ENCODE results near the gene CTSZ. TPM values are rescaled to one million over a fixed set of nuclear protein-coding genes. Genes with fewer than 3 reads are reported as not detected.

CTSZ gene
- total and polyA plus RNA-seq, 2 experiments from 2014 or later: 5.0 to 161 TPM

DNA sequence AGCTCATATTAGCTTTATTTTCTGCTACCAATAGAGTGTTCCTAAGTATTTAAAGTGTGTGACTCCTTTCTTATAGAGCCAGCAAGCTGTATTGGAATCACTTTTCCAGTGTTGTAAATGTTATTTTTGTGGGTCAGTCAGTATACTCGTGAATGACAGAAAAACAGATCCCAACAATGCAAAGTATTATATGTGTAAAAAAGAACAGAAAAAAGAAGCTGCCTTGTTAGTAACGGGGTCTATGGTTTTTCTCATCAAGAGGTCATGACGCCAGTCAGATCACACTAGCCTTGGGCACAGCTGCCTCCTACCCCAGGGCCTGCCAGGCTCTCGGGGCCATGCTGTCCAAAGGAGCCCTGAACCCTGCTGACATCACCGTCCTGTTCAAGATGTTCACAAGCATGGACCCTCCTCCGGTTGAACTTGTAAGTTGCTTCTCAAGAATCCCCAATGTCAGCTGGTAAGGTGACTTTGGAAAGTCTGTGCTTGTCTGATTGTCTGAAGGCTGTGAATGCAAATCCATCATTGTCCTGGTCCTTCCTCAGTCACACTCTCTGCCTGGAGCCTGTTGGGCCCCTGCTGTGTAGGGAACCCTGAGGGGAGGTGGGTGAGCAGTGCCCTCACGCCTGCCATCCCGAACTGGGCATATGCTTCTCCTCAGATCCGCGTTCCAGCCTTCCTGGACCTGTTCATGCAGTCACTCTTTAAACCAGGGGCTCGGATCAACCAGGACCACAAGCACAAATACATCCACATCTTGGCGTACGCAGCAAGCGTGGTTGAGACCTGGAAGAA is 16.2 kb downstream of the CTSZ start:
- no peaks in the 10 kb centered on the region for H4K20me1 ChIP-seq (ENCODE audit: insufficient read depth, poor library complexity, severe bottlenecking)

DNA sequence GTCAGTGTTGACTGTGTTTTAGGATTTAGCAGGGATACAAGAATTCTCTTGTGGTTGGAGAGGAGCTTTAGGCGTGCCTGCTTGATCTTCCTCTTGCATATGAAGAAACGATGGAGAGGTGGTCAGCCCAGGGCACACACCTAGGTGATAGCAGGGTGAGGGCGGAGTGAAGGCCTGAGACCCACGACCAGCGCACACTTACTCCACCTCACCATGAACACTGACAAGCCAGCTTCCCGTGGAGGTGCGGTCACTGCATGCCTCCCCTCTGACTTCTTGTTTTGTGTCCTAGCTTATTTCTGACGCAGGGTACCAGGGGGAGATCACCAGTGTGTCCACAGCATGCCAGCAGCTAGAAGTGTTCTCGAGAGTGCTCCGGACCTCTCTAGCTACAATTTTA is 17.9 kb downstream of the CTSZ start:
- no peak overlapping the region for H3K27ac ChIP-seq
- H3K79me2 ChIP-seq: peaks cover 29% of the 10 kb centered on the region
- H3K27me3 ChIP-seq: no peaks in the 10 kb centered on the region
- H3K9me3 ChIP-seq (ENCODE audit: low read depth): no peaks in the 10 kb centered on the region
- no peak overlapping the region for H3K4me2 ChIP-seq
- H2AFZ ChIP-seq: no peak overlapping the region
- H3K9me2 ChIP-seq (replicated peaks; ENCODE audit: insufficient read depth): no peaks in the 10 kb centered on the region
- peaks cover 1% of the 10 kb centered on the region for H4K20me1 ChIP-seq (ENCODE audit: insufficient read depth, poor library complexity, severe bottlenecking)
- H3K4me3 ChIP-seq: no peak overlapping the region
- peaks cover 6% of the 10 kb centered on the region for H3K36me3 ChIP-seq (replicated peaks; ENCODE audit: insufficient read depth, low read depth)
- WGBS (ENCODE audit: low lambda C conversion rate, missing lambda C conversion rate): 92% methylated on average over 10 of the region's 10 CpGs
- no peak for DNase-seq (ENCODE audit: low spot score)
- H3K4me1 ChIP-seq (ENCODE audit: insufficient read depth): peaks cover 2% of the 10 kb centered on the region
- TF ChIP-seq EZH2phosphoT487 (IDR thresholded peaks at IDR 0.05; ENCODE audit: low read depth, severe bottlenecking, unreplicated experiment) (no peak), EZH2 (IDR thresholded peaks at IDR 0.05; ENCODE audit: borderline replicate concordance) (no peak)
- TF ChIP-seq, protein P1, sequence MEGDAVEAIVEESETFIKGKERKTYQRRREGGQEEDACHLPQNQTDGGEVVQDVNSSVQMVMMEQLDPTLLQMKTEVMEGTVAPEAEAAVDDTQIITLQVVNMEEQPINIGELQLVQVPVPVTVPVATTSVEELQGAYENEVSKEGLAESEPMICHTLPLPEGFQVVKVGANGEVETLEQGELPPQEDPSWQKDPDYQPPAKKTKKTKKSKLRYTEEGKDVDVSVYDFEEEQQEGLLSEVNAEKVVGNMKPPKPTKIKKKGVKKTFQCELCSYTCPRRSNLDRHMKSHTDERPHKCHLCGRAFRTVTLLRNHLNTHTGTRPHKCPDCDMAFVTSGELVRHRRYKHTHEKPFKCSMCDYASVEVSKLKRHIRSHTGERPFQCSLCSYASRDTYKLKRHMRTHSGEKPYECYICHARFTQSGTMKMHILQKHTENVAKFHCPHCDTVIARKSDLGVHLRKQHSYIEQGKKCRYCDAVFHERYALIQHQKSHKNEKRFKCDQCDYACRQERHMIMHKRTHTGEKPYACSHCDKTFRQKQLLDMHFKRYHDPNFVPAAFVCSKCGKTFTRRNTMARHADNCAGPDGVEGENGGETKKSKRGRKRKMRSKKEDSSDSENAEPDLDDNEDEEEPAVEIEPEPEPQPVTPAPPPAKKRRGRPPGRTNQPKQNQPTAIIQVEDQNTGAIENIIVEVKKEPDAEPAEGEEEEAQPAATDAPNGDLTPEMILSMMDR (IDR thresholded peaks at IDR 0.05; ENCODE audit: poor library complexity): no peak

More for the DNA sequence above, 16.2 kb downstream of the CTSZ start:
- H3K27ac ChIP-seq: no peak overlapping the region
- peaks cover 4% of the 10 kb centered on the region for H3K4me1 ChIP-seq (ENCODE audit: insufficient read depth)
- no peaks in the 10 kb centered on the region for H3K27me3 ChIP-seq
- H3K79me2 ChIP-seq: peaks cover 13% of the 10 kb centered on the region
- 98% methylated on average over 14 of the region's 14 CpGs for WGBS (ENCODE audit: low lambda C conversion rate, missing lambda C conversion rate)
- no peaks in the 10 kb centered on the region for H3K9me2 ChIP-seq (replicated peaks; ENCODE audit: insufficient read depth)
- peaks cover 6% of the 10 kb centered on the region for H3K36me3 ChIP-seq (replicated peaks; ENCODE audit: insufficient read depth, low read depth)
- TF ChIP-seq EZH2phosphoT487 (IDR thresholded peaks at IDR 0.05; ENCODE audit: low read depth, severe bottlenecking, unreplicated experiment) (no peak), EZH2 (IDR thresholded peaks at IDR 0.05; ENCODE audit: borderline replicate concordance) (no peak)
- TF ChIP-seq, protein P1 (IDR thresholded peaks at IDR 0.05; ENCODE audit: poor library complexity): no peak
- no peak overlapping the region for H2AFZ ChIP-seq
- no peak overlapping the region for H3K4me3 ChIP-seq
- H3K9me3 ChIP-seq (ENCODE audit: low read depth): no peaks in the 10 kb centered on the region
- H3K4me2 ChIP-seq: no peak overlapping the region
- DNase-seq (ENCODE audit: low spot score): no peak

DNA sequence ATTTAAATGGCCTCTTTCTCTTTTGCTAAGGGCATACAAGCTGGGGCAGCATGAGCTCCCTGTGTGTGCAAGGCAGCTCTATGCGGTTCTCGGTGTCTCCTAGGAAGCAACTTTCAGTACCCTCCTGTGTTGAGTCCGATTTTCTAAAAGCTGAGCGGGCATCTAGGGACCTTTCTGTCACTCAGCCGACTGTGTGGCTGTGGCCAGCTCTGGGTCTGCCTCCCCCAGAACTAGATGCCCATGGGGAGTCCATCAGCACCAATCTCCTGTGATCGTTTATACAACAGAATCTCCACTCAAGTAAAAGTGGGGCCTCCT is 18.5 kb downstream of the CTSZ start:
- no peaks in the 10 kb centered on the region for H3K9me2 ChIP-seq (replicated peaks; ENCODE audit: insufficient read depth)
- H3K4me1 ChIP-seq (ENCODE audit: insufficient read depth): peaks cover 9% of the 10 kb centered on the region
- H3K27ac ChIP-seq: no peak overlapping the region
- peaks cover 6% of the 10 kb centered on the region for H3K36me3 ChIP-seq (replicated peaks; ENCODE audit: insufficient read depth, low read depth)
- H3K4me3 ChIP-seq: no peak overlapping the region
- no peaks in the 10 kb centered on the region for H3K27me3 ChIP-seq
- WGBS (ENCODE audit: low lambda C conversion rate, missing lambda C conversion rate): 97% methylated on average over 6 of the region's 6 CpGs
- no peak overlapping the region for H3K4me2 ChIP-seq
- no peak overlapping the region for H2AFZ ChIP-seq
- TF ChIP-seq, protein P1 (IDR thresholded peaks at IDR 0.05; ENCODE audit: poor library complexity): no peak
- TF ChIP-seq EZH2 (IDR thresholded peaks at IDR 0.05; ENCODE audit: borderline replicate concordance) (no peak), EZH2phosphoT487 (IDR thresholded peaks at IDR 0.05; ENCODE audit: low read depth, severe bottlenecking, unreplicated experiment) (no peak)
- H3K9me3 ChIP-seq (ENCODE audit: low read depth): no peaks in the 10 kb centered on the region
- H4K20me1 ChIP-seq (ENCODE audit: insufficient read depth, poor library complexity, severe bottlenecking): peaks cover 6% of the 10 kb centered on the region
- peaks cover 35% of the 10 kb centered on the region for H3K79me2 ChIP-seq
- DNase-seq (ENCODE audit: low spot score): no peak
